BLaER1 treated with 17β-estradiol and CSF1 and Interleukin-3, amounts not matched to agents 10 nM and 100 nM (cell line): Measurements from ENCODE around the gene FGFR3.
"Not testable (repeated sequence)": the region's sequence is repeated elsewhere in the genome, so short reads cannot be mapped to it uniquely, and the experiment has no call there.

Experiments
- H3K27ac ChIP-seq, 11 experiments: shearing (Covaris generic); formaldehyde crosslinking; 2 replicates each; pipeline ENCODE4 v1.8.1; 2022
- H3K27me3 ChIP-seq, 11 experiments: shearing (Covaris generic); formaldehyde crosslinking; 2 replicates each; pipeline ENCODE4 v1.8.1; 2022
- H3K36me3 ChIP-seq, 11 experiments: shearing (Covaris generic); formaldehyde crosslinking; 2 replicates each; pipeline ENCODE4 v1.8.1; 2022
- H3K4me1 ChIP-seq, 10 experiments: shearing (Covaris generic); formaldehyde crosslinking; 2 replicates each; pipeline ENCODE4 v1.8.1; 2022
- H3K4me2 ChIP-seq, 11 experiments: shearing (Covaris generic); formaldehyde crosslinking; 2 replicates each; pipeline ENCODE4 v1.8.1; 2022
- H3K4me3 ChIP-seq, 10 experiments: shearing (Covaris generic); formaldehyde crosslinking; 2 replicates each; pipeline ENCODE4 v1.8.1; 2022
- H3K9ac ChIP-seq, 11 experiments: shearing (Covaris generic); formaldehyde crosslinking; 2 replicates each; pipeline ENCODE4 v1.8.1; 2022
- H3K9me3 ChIP-seq, 11 experiments: shearing (Covaris generic); formaldehyde crosslinking; replicated peaks in 1 of 11; 2 replicates each; pipeline ENCODE4 v1.8.1; 2022
- H4K20me1 ChIP-seq, 11 experiments: shearing (Covaris generic); formaldehyde crosslinking; 2 replicates each; pipeline ENCODE4 v1.8.1; 2022
- Cebpa-rat ChIP-seq, 11 experiments: shearing (Covaris generic); IDR thresholded peaks; 2 replicates each; pipeline ENCODE4 v1.8.1; 2022

The FGFR3 gene

DNA sequence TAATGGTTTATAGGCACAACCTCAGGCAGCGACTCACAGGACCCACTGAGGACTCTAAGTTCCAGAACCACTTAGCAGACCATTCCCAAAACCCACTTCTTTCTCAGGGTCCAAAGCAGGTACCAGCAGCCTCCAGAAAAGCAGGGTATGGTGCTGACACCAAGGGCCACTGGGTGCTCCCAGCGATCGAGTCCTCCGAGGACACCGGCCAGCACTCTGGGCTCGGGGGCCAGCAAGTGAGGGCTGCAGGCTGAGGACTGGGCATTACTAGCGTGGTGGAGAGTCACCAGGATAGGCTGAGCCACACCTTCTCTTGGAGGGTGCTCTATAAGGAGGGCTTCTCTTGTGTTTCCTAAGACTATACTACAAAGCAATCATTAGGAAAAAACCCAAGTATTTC, 43.6 kb downstream of the FGFR3 start:
- TF ChIP-seq Cebpa-rat (IDR thresholded peaks at IDR 0.05): no peak
- H3K4me2 ChIP-seq: no peak overlapping the region
- H3K27me3 ChIP-seq: no peaks in the 10 kb centered on the region
- peaks cover 66 to 94% (median 80%) of the 10 kb centered on the region in 11 experiments for H3K36me3 ChIP-seq
- no peak overlapping the region for H3K9ac ChIP-seq
- no peaks in the 10 kb centered on the region for H3K9me3 ChIP-seq
- no peak overlapping the region for H3K27ac ChIP-seq
- H4K20me1 ChIP-seq: peaks cover 41 to 100% (median 95%) of the 10 kb centered on the region in 11 experiments; a peak in 21 of 22 replicates
- H3K4me1 ChIP-seq: peaks cover 33 to 82% (median 69%) of the 10 kb centered on the region in 10 experiments
- H3K4me3 ChIP-seq: no peak overlapping the region

DNA sequence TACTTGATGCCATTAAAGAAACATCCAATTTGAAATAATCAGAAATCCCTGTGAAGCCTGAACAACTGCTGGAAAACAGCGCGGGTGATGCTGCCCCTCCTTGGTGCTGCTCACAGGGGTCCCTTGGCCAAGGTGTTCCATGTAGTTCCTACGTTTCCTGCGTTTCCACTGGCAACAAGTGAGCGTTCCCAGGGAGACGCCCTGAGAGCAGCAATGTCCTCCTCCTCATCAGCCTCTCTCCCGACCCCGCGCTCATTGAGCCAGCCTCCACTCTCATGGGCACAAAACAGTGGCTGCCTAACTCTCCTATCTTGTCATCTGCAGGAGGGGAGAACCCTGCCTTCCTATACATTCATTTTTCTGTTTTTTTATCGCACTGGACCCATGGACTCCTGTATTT, 44.0 kb downstream of the FGFR3 start:
- no peak overlapping the region for H3K4me3 ChIP-seq
- peaks cover 65 to 94% (median 79%) of the 10 kb centered on the region in 11 experiments for H3K36me3 ChIP-seq
- no peak overlapping the region for H3K27ac ChIP-seq
- peaks cover 45 to 100% (median 96%) of the 10 kb centered on the region in 11 experiments; a peak in 21 of 22 replicates for H4K20me1 ChIP-seq
- peaks cover 29 to 82% (median 69%) of the 10 kb centered on the region in 10 experiments for H3K4me1 ChIP-seq
- no peaks in the 10 kb centered on the region for H3K27me3 ChIP-seq
- H3K9ac ChIP-seq: no peak overlapping the region
- no peak for TF ChIP-seq Cebpa-rat (IDR thresholded peaks at IDR 0.05)
- H3K4me2 ChIP-seq: no peak overlapping the region
- H3K9me3 ChIP-seq: no peaks in the 10 kb centered on the region

DNA sequence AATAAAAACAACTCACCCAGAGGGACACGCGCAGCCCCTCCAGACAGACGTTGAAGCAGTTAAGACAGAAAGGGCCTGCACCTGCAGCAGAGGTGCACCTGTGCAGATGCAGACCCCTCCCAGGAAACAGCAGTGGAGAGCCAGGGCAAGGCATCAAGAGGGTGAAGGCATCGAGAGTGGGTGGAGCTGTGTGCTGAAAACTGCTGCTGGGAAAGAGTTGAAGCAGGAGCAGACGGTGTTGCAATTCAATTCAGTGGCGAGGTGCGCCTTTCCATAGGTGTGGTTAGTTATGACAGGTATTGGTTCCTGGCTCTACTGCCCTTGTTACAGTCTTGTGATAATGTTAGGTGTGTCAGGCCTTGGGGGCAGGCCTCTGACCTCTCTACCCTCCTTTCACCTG, 46.2 kb downstream of the FGFR3 start:
- Histone ChIP-seq H3K27me3 (no peaks in the 10 kb centered on the region), H3K9ac (peak overlapping the region in 2 of 11 experiments; percentile 32 to 50; a peak in 3 of 22 replicates), H3K4me3 (no peak overlapping the region), H3K36me3 (peaks cover 73 to 100% (median 93%) of the 10 kb centered on the region in 11 experiments), H3K4me2 (peak overlapping the region in 8 of 11 experiments; percentile 5 to 77 (median 67); a peak in 13 of 22 replicates), H3K27ac (no peak overlapping the region), H4K20me1 (peaks cover 40 to 100% (median 97%) of the 10 kb centered on the region in 11 experiments; a peak in 21 of 22 replicates), H3K9me3 (no peaks in the 10 kb centered on the region), H3K4me1 (peaks cover 7 to 63% (median 51%) of the 10 kb centered on the region in 10 experiments)
- TF ChIP-seq Cebpa-rat (IDR thresholded peaks at IDR 0.05): no peak

DNA sequence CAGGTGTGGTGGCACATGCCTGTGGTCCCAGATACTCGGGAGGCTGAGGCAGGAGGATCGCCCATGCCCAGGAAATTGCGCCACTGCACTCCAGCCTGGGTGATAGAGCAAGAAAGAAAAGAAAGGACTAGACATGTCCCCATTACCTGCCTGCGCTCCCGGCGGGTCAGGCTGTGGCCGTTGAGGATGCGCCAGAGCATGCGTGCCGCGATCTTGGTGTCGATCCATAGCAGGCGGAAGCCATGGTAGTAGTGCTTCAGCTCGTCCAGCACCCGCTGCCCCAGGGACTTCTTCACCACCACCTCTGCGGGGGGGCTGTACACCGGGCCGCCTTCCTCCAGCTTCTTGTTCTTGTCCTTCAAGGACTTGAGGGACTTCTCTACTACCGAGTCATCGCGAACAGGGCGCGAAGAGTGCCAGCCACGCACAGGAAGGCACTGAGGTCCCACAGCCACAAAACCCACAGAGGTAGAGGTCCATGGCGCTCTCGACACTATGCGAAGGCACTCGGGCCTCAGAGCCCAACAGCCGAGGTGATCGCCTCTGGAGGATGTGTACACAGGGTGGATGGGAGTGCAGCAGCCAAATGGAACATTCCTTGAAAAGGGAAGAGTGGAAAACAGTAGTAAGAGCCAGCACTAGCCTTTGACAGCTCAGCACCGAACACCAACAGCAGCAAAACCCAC, 48.3 kb downstream of the FGFR3 start:
- Histone ChIP-seq H4K20me1 (peaks cover 32 to 100% (median 95%) of the 10 kb centered on the region in 11 experiments; a peak in 21 of 22 replicates), H3K4me1 (peaks cover 0 to 43% (median 33%) of the 10 kb centered on the region in 10 experiments; a peak in 15 of 20 replicates), H3K9me3 (no peaks in the 10 kb centered on the region), H3K4me2 (peak overlapping the region in 9 of 11 experiments; percentile 21 to 56 (median 35); a peak in 14 of 22 replicates), H3K36me3 (peaks cover 85 to 100% (median 99%) of the 10 kb centered on the region in 11 experiments), H3K27me3 (no peaks in the 10 kb centered on the region), H3K9ac (peak overlapping the region in 1 of 11 experiments; percentile 6; a peak in 1 of 22 replicates), H3K27ac (no peak overlapping the region), H3K4me3 (no peak overlapping the region)
- TF ChIP-seq Cebpa-rat (IDR thresholded peaks at IDR 0.05): no peak

DNA sequence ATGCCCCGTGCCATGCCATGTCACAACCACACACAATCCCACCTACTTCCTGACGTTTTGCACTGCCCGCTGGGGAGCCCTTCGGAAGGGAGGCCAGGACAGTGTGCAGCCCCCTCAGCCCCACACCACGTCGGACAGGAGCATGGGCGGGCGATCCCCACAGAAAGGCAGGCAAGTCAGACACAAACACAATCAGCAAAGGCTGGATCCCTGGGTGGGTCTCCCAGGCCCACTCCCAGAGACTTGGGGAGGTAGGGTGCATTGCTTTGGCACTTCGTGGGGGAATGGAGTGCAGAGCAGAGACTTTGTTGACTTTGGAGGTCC, 48.8 kb downstream of the FGFR3 start:
- Histone ChIP-seq H3K4me1 (peaks cover 0 to 45% (median 33%) of the 10 kb centered on the region in 10 experiments; a peak in 15 of 20 replicates), H3K9me3 (no peaks in the 10 kb centered on the region), H4K20me1 (peaks cover 32 to 100% (median 94%) of the 10 kb centered on the region in 11 experiments; a peak in 21 of 22 replicates), H3K27ac (no peak overlapping the region), H3K9ac (peak overlapping the region in 1 of 11 experiments; percentile 6; a peak in 1 of 22 replicates), H3K27me3 (no peaks in the 10 kb centered on the region), H3K4me3 (no peak overlapping the region), H3K4me2 (peak overlapping the region in 9 of 11 experiments; percentile 21 to 56 (median 35); a peak in 13 of 22 replicates), H3K36me3 (peaks cover 85 to 100% (median 99%) of the 10 kb centered on the region in 11 experiments)
- TF ChIP-seq Cebpa-rat (IDR thresholded peaks at IDR 0.05): no peak

DNA sequence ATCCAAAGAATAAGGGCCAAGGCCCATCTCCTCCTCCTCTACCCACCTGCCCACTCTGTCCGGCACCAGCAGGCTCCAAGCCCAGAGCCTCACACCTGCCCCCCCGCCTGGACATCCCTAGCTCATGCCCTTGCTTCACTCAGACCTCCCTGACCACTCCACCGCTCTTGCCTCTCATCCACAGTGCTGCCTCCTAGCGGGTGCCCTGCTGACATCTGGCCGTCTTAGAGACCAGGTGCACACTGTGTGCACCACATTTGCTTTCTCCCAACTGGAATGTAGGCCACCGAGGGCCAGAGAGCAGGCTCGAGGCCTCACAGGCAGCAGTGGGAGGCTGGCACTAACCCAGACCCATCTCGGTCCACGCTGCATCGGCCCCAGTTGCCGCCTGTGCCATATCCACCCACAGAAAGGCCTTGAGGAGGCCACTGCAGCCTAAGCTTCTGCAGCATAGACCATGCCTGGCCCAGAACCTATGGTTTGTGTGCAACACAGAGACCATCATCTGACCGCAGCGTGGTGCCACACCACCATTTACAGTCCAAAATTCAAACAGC, 49.3 kb downstream of the FGFR3 start:
- no peak overlapping the region for H3K27ac ChIP-seq
- no peak for TF ChIP-seq Cebpa-rat (IDR thresholded peaks at IDR 0.05)
- peaks cover 85 to 100% (median 99%) of the 10 kb centered on the region in 11 experiments for H3K36me3 ChIP-seq
- no peaks in the 10 kb centered on the region for H3K9me3 ChIP-seq
- peaks cover 32 to 100% (median 94%) of the 10 kb centered on the region in 11 experiments; a peak in 21 of 22 replicates for H4K20me1 ChIP-seq
- no peak overlapping the region for H3K9ac ChIP-seq
- no peak overlapping the region for H3K4me3 ChIP-seq
- no peaks in the 10 kb centered on the region for H3K27me3 ChIP-seq
- H3K4me2 ChIP-seq: peak overlapping the region in 4 of 11 experiments; percentile 35 to 56 (median 50); a peak in 5 of 22 replicates
- H3K4me1 ChIP-seq: peaks cover 0 to 49% (median 36%) of the 10 kb centered on the region in 10 experiments; a peak in 15 of 20 replicates

DNA sequence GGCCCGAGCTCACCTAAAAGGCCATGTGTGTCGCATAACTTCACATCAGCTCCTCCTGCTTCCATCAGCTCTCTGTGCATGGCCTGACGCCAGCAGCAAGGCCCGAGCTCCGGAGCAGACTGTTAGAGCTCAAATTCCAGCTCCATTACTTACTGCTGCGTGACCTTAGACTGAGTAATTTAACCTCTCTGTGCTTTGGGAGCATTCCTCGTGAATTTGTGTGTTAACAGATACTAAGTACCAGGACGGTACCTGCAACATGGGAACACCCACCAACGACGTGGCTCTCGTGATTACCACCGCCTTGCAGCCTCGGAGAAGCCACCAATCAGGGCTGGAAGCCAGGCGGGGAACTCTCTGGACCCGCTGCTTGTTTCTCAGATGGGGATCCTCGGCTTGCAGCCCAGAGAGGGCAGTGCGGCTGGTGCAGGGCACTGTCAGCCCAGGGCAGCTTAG, 49.9 kb downstream of the FGFR3 start:
- peaks cover 87 to 100% (median 100%) of the 10 kb centered on the region in 11 experiments for H3K36me3 ChIP-seq
- H3K9ac ChIP-seq: no peak overlapping the region
- no peak overlapping the region for H3K4me3 ChIP-seq
- no peaks in the 10 kb centered on the region for H3K27me3 ChIP-seq
- H3K4me2 ChIP-seq: no peak overlapping the region
- H3K27ac ChIP-seq: no peak overlapping the region
- TF ChIP-seq Cebpa-rat (IDR thresholded peaks at IDR 0.05): no peak
- H3K9me3 ChIP-seq: no peaks in the 10 kb centered on the region
- peaks cover 0 to 48% (median 36%) of the 10 kb centered on the region in 10 experiments; a peak in 15 of 20 replicates for H3K4me1 ChIP-seq
- peaks cover 32 to 100% (median 91%) of the 10 kb centered on the region in 11 experiments; a peak in 21 of 22 replicates for H4K20me1 ChIP-seq

DNA sequence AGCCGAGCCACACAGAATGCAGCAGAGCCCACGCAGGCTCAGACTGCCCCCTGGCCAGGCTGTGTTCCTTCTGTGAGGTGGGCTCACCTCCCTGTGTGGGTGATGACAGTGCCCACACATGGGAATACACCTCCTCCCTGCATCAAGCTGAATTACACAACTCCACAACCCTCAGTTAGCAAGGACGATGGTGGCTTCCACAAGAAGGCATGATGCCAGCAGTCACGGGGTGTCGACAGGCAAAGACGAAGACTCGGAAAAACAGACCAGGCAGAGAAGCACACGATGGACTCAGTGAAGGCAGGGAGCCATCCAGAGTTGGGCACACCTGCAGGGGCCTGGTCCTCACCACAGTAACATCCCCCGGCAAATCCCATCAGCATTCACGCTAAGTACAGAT, 50.8 kb downstream of the FGFR3 start:
- TF ChIP-seq Cebpa-rat (IDR thresholded peaks at IDR 0.05): no peak
- Histone ChIP-seq H3K4me2 (no peak overlapping the region), H3K36me3 (peaks cover 85 to 100% (median 97%) of the 10 kb centered on the region in 11 experiments), H3K4me1 (peaks cover 0 to 41% (median 33%) of the 10 kb centered on the region in 10 experiments; a peak in 15 of 20 replicates), H4K20me1 (peaks cover 33 to 100% (median 91%) of the 10 kb centered on the region in 11 experiments; a peak in 21 of 22 replicates), H3K9ac (no peak overlapping the region), H3K27me3 (no peaks in the 10 kb centered on the region), H3K27ac (no peak overlapping the region), H3K4me3 (no peak overlapping the region), H3K9me3 (no peaks in the 10 kb centered on the region)

DNA sequence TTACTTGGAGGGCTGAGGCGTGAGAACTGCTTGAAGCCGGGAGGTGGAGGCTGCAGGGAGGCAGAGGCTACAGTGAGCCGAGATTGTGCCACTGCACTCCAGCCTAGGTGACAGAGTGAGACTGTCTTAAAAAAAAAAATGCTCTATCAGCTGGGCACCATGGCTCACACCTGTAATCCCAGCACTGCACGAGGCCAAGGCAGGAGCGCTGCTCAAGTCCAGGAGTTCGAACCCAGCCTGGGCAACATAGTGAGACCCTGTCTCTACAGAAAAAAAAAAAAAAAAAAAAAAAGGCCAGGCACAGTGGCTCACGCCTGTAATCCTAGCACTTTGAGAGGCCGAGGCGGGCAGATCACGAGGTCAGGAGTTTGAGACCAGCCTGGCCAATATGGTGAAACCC, 51.5 kb downstream of the FGFR3 start:
- not testable (repeated sequence) for H3K9me3 ChIP-seq, H3K4me2 ChIP-seq, H3K27ac ChIP-seq, H3K27me3 ChIP-seq, H3K9ac ChIP-seq, H3K4me3 ChIP-seq
- H3K36me3 ChIP-seq: peaks cover 83 to 99% (median 95%) of the 10 kb centered on the region in 11 experiments
- peaks cover 0 to 37% (median 26%) of the 10 kb centered on the region in 10 experiments; a peak in 15 of 20 replicates for H3K4me1 ChIP-seq
- H4K20me1 ChIP-seq: peaks cover 35 to 100% (median 91%) of the 10 kb centered on the region in 11 experiments; a peak in 21 of 22 replicates
